Measurements from ENCODE around the gene KCNAB2.
"Not testable (repeated sequence)": the region's sequence is repeated elsewhere in the genome, so short reads cannot be mapped to it uniquely, and the experiment has no call there.

KCNAB2 gene

DNA sequence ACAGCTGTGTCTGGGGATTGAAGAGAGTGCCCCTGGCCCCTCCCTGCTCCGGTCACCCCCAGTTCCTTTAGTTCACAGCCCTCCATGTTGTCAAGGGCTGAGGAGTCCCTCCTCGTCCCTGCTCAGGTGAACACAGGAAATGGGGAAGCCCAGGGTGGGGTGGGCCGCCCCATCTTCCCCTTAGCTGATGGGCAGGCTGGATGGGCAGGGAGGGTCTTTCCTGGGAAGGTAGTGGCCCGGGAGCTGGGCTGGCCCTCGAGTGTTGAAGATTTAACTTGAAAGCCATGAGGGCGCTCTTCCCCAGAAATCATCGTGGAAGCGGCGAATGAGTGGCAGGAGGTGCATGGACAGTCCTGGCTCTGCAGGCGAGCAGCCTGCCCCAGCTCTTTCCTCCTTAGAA, 35.1 kb upstream of the KCNAB2 start:
- no peak for DNase-seq (ENCODE audit: low read depth in 2 of 2)

GRCh38 chr1:6011161-6011945, 34.3 kb upstream of the KCNAB2 start:
- no peak for DNase-seq (ENCODE audit: low read depth in 2 of 2)

- DNase-seq (ENCODE audit: low read depth in 2 of 2): no peak
Measured at GRCh38 chr1:6011946-6012258, 33.8 kb upstream of the KCNAB2 start.

- DNase-seq (ENCODE audit: low read depth in 2 of 2): no peak
Measured at GRCh38 chr1:6012529-6013318, 33.0 kb upstream of the KCNAB2 start.

GRCh38 chr1:6013491-6013890, 32.2 kb upstream of the KCNAB2 start:
- no peak for DNase-seq (ENCODE audit: low read depth in 2 of 2)

GRCh38 chr1:6014130-6014999, 31.3 kb upstream of the KCNAB2 start:
- no peak for DNase-seq (ENCODE audit: low read depth in 2 of 2)

- no peak for DNase-seq (ENCODE audit: low read depth in 2 of 2)
Measured at GRCh38 chr1:6016191-6016865, 29.4 kb upstream of the KCNAB2 start.

DNA sequence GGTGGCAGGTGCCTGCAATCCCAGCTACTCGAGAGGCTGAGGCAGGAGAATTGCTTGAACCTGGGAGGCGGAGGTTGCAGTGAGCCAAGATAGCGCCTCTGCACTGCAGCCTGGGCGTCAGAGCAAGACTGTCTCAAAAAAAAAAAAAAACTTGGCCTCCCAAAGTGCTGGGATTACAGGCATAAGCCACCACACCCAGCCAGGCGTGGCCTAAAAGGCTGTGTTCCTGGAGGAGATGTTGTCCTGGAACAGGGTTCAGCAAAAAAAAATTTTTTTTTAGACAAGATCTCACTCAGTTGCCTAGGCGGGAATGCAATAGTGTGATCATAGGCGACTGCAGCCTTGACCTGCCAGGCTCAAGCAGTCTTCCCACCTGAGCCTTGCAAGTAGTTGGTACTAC, 28.0 kb upstream of the KCNAB2 start:
- DNase-seq (ENCODE audit: low read depth in 2 of 2): not testable (repeated sequence)

DNA sequence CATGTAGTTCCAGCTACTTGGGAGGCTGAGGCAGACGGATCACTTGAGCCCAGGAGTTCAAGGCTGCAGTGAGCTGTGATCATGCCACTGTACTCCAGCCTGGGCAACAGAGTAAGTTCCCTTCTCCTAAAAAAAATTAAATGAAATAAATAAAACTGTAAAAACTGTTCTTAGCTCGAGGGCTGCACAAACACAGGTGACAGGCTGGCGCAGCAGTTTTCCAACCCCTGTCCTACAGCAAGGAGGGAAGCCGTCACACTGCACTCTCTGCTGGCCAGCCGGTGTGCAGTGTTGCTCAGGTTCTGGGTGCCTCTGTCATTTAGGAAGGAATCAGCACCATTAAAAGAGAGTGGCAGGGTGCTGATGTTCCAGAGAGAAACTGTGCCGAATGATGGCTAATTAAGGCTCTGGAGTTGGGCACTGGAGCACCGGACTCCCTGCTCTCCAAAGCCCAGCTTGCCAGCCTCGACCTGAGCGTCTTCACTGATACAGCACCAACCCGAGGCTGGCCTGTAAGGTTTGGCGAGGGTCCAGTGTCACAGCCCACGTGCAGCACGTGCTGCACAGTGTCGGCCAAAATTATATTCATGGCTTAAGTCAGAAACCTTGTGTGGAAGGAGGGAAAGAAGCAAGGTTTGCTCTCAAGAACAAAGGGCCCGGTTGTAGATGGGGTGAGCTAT, 26.4 kb upstream of the KCNAB2 start:
- no peak for DNase-seq (ENCODE audit: low read depth in 2 of 2)

DNA sequence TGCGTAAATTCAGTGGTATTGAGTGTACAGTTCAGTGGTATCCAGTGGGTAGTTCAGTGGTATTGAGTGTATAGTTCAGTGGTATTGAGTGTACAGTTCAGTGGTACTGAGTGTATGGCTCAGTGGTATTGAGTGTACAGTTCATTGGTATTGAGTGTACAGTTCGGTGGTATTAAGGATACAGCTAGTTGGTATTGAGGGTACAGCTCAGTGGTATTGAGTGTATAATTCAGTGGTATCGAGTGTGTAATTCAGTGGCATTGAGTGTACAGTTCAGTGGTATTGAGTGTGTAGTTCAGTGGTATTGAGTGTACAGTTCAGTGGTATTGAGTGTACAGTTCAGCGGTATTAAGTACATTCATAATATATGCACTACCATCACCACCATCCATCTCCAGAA, 23.5 kb upstream of the KCNAB2 start:
- no peak for DNase-seq (ENCODE audit: low read depth in 2 of 2)

DNA sequence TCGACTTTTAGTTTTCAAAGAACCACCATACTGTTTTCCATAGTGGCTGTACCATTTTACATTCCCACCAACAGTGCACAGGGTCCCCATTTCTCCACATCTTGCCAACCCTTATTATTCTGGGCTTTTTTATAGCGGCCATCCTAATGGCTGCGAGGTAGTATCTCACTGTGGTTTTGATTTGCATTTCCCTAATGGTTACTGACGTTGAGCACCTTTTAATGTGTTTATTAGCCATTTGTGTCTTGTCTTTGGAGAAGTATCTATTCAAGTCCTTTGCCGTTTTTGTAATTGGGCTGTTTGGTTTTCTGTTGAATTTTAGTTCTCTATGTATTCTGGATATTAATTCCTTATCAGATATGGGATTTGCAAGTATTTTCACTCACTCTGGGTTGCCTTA, 22.3 kb upstream of the KCNAB2 start:
- DNase-seq (ENCODE audit: low read depth in 2 of 2): no peak

DNA sequence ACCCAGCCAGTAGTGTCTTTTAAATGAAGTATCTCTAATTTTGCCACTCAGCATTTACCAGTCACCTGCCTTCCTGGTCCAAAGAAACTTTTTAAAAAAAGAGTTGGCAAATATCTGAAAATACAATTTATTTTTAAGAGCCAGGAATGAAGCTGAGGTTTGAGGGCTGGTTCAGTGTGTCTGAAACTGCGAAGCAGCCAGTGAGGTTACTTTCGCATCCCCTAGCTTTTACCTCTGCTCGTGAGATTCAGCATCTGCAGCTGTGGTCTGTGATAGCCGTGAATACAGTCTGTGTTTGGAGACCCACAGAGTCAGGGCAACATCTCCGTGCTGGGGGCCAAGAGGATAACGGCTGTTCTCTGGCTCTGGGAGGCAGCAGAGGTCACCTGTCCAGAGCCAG, 21.3 kb upstream of the KCNAB2 start:
- DNase-seq (ENCODE audit: low read depth in 2 of 2): no peak

GRCh38 chr1:6025269-6026094, 20.2 kb upstream of the KCNAB2 start:
- DNase-seq (ENCODE audit: low read depth in 2 of 2): no peak

DNA sequence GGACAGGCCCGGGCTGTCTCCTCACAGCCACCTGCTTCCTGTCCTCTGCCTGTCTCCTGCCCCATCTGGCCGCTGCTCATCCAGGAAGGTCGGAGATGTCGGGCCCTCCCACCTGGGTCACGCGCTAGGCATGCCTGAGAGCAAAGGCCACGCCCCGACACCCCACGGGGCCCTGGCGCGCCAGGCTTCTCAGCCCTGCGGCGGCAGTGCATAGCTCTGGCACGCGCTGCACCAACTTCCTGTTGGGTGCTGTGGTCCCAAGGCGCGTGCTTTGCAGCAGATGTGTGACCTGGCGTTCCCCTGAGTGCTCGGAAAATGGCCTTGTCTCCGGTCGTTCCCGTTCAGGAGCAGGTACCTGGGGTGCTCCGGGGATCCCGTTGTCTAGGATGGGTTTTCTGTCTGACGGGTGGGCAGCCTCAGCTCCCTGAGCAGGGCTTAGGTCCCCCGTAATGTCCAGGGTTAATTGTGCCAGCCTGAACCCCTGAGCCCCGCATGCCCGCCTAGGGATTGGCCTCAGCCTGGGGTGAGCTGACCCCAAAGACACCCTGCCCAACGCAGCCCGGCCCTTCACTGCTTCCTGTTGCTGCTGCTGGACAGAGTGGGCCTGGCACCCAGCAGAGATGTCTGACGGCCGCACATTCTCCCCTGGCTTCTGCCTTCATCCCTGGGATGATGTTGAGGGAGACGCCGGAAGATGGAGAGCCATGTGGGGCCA, 19.4 kb upstream of the KCNAB2 start:
- peak; percentile 86 to 93 for DNase-seq (ENCODE audit: low read depth in 2 of 2)

- no peak for DNase-seq (ENCODE audit: low read depth in 2 of 2)
Measured at GRCh38 chr1:6027591-6027990, 18.1 kb upstream of the KCNAB2 start.

DNA sequence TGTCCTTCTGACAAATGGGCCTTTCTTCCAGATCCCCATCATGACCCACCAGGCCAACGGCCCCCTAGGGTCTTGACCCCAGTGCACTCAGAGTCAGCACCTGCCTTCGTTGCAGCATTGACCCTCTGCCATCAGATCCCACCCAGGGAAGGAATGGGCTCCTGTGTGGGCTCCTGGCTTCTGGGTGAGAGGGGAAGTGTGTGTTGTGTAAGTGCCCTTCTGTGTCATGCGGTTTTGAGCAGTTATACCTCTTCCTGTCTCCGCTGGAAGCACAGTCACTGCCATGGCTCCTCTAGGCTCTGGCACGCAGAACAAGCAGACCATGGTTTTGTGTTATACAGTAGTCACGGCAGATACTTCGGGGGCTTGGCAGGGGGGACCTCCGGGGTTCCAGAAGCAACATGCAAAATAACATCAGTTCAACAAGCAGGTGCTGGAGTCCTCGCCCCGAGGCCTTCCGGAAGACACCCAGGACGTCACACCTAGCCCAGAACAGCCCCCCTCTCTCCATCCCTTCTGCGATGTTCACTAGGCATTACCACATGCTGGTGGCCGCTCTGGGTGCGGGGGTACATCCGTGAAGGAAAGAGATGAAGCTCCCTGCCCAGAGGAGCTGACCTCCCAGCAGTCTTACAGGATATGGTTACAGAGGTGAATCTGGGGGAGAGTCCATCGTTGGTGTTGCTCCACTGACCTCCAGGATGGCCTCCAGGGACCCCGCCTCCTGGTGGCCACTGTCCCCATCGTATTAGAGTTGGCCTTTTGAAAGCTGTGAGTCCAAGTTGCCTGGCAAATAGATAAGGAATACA, 17.4 kb upstream of the KCNAB2 start:
- DNase-seq (ENCODE audit: low read depth in 2 of 2): peak; percentile 33 to 39

- no peak for DNase-seq (ENCODE audit: low read depth in 2 of 2)
Measured at GRCh38 chr1:6029351-6029750, 16.3 kb upstream of the KCNAB2 start.

DNA sequence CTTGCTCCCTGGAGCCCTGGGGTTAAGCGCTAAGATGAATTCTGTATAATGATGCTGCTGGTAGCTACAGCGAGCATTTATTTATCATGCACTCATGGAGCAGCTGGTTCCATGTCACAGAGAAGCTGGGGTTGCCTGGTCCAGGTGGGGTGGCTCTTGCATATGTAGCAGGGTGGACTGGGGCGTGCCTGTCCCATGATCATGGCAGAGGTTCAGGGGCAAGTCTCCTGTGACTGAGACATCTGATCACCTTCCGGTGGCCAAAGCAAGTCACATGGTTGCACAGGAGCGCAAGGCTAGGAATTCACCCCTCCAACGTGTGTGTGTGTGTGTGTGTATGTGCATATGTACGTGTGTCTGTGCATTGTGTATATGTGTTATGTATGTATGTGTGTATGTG, 15.6 kb upstream of the KCNAB2 start:
- no peak for DNase-seq (ENCODE audit: low read depth in 2 of 2)
